Hematopoietic multipotent progenitor cell treated with erythropoietin and hydrocortisone succinate and interleukin-3 and kit ligand, for 8 days (in vitro differentiated cells): ENCODE data around the gene LACTB.
A peak's percentile ranks its signal among the peaks of the same experiment; 100 is the strongest.
"Not testable (repeated sequence)": the region's sequence is repeated elsewhere in the genome, so short reads cannot be mapped to it uniquely, and the experiment has no call there.

Source experiments
- DNase-seq: peaks from one replicate; pipeline ENCODE4 v3.0.0-alpha.2; 2015

Gene LACTB

DNA sequence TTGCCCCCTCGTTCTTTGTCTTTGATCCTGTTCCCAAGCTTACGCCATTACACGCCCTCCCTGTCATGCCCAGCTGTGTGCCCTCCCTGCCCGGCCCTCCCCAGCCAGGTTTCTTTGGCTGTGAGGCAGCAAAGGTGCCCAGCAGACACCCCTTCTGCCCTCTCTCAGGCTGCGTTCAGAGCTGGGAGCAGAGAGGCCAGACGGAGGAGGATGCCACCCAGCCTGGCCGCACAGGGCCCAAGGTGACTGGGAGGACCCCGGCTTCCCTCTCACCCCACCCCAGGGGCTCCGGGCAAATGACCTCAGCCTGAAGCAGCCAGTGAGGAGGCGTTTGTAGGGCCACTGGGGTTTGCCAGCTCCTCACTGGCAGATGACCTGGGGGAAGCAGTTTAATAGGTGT is 30.8 kb upstream of the LACTB start:
- no peak for DNase-seq

DNA sequence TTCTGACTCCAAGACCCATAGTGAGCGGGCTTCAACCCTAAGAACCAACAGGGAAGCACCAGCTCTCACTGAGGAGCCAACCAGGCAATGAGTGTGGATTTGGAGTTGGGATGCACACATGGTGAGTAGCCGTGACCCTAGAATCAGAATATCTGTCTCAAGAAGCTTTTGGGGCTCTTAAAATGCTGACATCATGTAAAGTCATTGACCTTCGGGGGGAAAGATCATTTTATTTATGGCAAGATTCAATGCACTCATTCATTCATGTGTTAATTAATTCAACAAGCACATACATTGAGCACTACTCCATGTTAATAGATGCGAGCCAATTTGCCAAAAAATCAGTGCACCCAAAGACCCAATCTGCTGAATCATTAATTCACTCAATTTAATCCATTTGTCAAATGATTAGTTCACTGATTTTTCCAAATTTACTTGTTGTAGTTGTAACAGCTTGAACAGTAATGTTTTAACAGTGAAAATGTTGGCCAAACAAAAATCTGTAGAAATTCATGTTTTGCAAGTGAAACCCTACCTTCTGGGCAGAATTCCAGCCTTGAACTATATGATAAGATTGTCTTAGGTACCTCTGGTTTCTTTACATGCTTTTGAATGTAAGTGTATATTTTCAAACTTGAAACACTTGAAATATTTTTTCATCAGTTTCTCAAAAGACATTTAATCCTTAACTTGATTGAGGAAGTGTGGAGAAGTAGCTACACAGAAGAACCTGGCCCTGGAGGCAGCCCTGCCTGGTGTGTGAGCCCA is 29.8 kb upstream of the LACTB start:
- DNase-seq, result no peak

DNA sequence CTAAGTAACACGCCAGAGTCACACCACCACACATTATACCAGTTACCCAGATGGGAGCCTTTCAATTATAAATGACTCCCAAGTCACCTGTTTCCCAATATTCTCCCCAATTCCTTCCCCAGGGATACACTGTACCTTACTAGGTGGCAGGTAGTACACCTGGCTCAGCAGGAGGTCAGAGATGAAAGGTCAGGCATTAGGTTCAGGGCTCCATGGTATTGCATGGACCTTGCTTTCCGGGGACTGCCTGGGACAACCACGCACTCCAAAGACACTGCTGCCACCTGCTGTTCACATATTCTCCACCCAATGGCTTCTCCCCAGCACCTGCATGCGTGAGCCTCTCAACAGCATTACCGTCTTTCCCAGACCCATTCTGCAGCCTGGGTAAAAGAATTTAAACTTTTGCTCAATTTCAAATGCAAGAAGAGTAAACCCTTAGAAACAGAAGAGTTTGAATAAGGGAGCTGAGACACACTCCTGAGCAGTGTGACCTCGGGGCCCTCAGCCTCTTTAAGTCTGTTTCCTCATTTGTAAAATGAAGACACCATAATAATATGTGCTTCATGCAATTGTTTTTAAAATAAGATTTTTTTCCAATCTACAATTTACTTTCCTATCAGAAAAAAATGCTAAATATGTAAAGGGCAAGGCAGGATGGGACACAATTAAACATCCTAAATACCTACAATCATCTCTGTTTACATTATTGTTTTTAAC is 28.0 kb upstream of the LACTB start:
- DNase-seq, result peak; percentile 86

DNA sequence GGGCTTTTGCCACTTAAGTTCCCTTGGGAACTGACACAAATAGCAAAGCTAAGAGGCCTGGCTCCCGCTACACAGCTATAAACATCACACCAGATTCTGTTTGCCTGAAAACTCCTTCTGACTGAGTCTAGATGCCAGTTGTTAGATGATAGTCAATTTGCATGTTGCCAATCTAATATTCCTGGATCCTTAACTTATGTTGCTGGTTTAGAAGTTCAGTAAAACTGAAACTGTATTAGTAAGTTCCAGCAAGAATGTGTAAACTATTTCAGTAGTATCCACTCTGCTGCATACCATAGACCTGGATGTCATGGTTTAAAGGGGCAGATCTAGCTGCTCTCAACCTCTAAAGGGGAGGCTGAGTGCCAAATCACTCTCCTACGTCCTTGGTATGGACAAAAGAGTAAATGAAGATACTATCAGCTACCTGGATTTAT is 27.1 kb upstream of the LACTB start:
- DNase-seq, result no peak

DNA sequence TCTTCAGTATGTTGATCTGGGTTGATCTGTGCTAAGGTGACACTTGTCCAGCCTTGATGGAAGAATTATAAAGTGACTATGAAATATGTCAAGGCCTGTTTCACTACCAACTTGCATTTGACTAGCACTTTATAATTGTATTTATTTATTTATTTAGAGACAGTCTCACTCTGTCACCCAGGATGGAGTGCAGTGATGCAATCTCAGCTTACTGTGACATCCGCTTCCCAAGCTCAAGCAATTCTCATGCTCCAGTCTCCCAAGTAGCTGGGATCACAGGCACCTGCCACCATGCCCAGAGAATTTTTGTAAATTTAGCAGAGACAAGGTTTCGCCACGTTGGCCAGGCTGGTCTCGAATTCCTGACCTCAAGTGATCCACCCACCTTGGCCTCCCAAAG is 25.5 kb upstream of the LACTB start:
- no peak for DNase-seq

DNA sequence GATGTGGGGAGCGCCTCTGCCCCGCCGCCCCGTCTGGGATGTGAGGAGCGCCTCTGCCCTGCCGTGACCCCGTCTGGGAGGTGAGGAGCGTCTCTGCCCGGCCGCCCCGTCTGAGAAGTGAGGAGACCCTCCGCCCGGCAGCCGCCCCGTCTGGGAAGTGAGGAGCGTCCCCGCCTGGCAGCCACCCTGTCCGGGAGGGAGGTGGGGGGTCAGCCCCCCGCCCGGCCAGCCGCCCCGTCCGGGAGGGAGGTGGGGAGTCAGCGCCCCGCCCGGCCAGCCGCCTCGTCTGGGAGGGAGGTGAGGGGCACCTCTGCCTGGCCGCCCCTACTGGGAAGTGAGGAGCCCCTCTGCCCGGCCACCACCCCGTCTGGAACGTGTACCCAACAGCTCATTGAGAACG is 22.8 kb upstream of the LACTB start:
- DNase-seq, result not testable (repeated sequence)

DNA sequence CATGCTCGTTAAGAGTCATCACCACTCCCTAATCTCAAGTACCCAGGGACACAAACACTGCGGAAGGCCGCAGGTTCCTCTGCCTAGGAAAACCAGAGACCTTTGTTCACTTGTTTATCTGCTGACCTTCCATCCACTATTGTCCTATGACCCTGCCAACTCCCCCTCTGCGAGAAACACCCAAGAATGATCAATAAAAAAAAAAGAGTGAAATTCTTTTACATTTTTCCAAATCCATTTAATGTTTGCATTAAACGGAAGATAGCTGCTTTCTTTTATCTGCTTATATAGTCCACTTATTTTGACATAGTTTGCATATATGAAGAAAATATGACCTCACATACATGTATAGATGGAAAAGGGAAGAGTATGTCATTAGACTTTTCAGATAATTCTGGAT is 22.1 kb upstream of the LACTB start:
- not testable (repeated sequence) for DNase-seq

DNA sequence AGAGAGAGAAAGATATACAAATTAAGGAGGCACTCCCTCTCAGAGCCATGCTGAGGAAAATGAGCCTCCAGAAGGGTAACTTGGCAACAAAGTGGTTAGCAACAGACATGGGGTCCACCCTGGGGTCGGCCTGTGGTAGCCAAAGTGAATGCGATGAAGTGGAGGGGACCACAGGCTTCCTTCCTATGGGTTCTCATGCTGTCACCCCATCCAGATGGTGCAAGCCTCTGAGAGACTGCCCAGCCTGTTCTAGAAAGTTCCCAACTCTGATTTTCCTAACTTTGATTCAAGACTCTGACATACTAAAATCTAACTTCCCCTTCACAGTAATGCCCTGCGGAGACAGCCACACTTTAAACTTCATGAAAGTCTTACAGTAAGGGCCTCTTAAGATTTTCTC is 18.2 kb upstream of the LACTB start:
- DNase-seq, result no peak

DNA sequence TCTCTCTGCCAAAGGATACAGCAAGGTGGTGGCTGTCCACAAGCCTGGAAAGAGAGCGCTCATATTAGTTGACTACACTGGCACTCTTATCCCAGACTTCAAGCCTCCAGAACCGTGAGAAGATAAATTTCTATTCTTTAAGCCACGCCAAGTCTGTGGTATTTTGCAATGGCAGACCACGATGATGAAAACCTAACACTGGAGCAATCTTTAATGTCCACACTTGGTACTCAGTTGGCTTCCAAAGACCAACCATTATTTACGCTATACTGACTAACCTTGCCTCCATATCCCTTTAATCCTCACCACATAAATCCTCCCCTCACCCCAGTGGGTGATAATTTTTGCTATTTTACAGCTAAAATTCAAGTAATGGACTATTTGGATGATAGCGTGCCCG is 16.9 kb upstream of the LACTB start:
- no peak for DNase-seq

DNA sequence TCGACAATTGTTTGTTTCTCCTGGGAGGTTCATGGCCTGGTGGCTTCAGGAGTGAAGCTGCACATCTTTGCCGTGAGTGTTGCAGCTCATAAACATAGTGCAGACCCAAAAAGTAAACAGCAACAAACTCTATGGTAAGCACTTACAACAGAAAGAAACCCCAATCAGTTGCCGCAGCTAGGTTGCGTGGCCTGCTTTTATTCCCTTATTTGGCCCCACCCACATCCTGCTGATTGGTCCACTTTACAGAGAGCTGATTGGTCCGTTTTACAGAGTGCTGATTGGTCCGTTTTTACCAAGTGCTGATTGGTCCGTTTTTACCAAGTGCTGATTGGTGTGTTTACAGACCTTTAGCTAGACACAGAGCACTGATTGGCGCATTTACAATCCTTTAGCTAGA is 16.3 kb upstream of the LACTB start:
- DNase-seq, result not testable (repeated sequence)

DNA sequence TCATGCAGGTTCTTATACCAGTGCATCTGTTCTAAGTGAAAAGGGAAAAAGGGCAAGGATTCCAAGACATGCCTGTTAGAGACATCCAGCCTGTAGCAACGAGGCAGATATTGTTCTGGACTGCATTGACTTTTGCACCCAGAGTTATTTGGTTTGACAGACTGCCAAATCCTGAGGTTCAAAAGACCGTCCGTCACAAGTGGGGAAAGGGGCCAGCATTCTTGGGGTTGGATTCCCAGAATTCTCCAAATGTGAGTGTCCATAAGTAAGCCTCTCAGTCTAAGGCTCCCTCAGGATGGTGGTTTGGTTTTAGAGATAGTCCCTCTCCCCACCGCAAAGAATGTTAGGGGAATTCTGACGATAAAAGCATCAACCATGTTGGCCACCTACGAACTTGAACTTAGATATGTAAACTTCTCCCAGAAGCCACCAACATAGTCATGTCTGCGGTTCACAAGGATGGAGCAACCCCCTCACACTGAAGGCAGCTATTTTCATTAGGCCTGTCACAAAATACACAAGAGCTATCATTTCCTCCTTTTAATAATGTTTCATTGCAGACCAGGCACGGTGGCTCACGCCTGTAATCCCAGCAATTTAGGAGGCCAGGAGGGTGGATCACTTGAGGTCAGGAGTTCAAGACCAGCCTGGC is 13.6 kb upstream of the LACTB start:
- no peak for DNase-seq

DNA sequence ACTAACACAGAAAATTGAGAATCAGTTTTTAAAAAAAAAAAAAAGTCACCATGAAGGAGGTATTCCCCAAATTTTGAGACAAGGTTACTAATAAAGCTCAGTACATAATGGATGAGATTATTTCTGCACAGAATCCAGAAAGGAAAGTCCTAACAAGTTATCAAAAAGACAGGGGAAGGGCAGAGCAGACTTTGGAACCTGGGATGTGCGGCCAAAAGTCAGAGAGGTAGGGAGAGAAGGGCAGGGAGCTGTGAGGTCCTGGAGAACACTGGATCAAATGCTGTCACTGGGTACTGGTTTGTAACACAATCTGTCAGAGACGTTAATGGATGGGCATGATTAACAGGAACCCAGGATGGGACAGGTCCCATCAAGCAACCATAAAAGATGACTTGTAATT is 12.2 kb upstream of the LACTB start:
- no peak for DNase-seq

DNA sequence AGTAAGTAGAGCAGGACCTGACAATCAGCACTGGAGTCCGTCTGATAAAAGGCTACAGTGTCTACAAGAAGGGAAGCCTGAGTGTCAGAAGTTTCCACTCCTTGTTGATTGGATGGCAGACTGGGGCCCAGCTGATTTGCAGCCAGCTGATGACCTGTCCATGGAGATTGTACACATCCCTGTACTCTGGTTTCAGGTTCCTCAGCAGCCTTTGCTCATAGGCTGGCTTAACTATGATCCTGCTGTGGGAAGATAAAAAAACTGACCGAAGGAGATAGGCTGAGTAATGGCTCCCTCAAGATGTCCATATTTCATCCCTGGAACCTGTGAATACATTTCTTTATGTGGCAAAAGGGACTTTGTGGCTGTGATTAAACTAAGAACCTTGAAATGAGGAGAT is 11.7 kb upstream of the LACTB start:
- peak; percentile 52 for DNase-seq

DNA sequence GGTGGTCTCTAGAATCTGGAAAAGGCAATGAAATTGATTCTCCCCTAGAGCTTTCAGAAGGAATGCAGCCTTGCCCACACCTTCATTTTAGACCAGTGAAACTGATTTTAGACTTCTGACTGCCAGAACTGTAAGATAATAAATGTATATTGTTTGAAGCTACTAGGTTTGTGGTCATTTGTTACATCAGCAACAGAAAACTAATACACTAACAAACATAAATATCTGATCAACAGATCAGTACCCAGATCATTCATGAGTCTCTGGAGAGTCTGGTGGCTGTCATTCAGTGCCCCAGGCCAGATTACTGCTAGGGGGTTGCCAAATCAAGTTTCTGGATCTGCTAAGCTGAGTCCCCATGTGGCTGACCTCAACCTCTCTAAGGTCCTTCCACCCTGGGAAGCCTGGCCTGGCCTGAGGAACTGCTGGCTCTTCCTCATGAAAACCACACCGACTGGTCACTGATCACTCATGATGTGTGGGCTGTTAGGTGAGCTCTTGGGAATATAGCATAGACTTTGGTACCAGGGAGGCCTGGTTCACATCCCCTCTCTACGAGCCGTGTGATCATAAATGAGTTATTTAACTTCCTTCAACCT is 11.1 kb upstream of the LACTB start:
- no peak for DNase-seq

DNA sequence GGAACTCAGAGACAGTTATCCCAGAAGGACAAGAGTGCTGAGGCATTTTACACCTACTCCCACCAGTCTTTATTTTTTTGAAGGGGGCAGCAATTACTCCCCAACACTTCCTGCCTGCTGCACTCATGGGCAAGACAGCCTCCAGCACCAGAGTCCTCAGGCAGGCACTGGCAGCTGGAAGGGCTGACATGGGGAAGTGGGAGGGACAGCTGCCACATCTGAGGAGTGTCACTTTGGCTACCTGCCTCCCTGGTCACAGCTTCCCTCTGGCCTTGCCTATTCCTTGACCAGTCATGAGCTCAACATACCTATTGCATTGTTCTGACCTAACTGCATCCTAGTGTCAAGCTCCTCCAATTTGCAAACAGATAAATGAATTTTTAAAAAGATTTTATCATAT is 10.2 kb upstream of the LACTB start:
- no peak for DNase-seq

DNA sequence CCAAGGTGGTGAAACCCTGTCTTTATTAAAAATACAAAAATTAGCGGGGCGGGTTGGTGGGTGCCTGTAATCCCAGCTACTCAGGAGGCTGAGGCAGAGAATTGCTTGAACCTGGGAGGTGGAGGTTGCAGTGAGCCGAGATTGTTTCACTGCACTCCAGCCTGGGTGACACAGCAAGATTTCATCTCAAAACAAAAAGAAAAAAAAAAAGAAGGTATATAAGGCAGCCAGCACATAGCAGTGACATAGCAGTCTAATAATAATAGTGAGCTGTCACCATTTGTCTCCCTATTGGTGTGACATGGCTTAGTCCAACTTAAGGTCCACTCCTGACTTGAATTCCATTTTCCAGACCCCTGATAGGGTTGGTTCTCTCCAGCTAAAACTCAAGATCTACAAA is 8.8 kb upstream of the LACTB start:
- DNase-seq, result no peak

DNA sequence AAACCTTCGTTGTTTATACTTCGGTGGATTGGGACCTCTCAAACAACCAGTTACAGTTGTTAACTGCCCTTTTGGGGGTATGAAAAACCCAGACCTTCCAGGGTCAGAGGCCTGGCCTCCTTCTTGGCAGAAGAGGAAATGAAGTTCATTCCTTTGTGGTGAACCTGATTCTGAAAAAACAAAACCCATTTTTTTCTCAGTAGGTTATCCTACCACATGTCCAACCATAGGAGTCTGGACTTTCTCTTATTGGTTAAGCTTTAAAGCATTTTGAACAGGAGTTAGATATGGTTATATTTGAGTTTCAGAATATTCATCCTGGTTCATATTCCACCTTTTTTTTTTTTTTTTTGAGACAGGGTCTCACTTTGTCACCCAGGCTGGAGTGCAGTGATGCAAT is 7.2 kb upstream of the LACTB start:
- no peak for DNase-seq

DNA sequence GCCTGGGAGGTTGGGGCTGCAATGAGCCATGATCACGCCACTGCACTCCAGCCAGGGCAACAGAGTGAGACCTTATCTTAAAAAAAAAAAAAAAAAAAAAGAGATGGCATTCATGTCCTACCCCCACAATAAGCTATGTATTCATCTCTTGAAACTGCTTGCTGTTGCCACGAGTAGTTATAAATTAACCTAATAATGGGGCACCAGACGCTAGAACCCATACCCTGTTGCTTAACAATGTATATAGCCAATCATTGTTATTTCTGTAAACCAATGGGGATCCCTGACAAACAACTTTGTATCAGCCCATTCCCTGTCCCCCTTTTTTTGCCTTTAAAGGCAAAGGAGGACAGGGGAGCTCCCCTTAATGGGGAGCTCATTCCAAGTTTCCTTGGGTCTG is 2.8 kb upstream of the LACTB start:
- DNase-seq, result no peak

DNA sequence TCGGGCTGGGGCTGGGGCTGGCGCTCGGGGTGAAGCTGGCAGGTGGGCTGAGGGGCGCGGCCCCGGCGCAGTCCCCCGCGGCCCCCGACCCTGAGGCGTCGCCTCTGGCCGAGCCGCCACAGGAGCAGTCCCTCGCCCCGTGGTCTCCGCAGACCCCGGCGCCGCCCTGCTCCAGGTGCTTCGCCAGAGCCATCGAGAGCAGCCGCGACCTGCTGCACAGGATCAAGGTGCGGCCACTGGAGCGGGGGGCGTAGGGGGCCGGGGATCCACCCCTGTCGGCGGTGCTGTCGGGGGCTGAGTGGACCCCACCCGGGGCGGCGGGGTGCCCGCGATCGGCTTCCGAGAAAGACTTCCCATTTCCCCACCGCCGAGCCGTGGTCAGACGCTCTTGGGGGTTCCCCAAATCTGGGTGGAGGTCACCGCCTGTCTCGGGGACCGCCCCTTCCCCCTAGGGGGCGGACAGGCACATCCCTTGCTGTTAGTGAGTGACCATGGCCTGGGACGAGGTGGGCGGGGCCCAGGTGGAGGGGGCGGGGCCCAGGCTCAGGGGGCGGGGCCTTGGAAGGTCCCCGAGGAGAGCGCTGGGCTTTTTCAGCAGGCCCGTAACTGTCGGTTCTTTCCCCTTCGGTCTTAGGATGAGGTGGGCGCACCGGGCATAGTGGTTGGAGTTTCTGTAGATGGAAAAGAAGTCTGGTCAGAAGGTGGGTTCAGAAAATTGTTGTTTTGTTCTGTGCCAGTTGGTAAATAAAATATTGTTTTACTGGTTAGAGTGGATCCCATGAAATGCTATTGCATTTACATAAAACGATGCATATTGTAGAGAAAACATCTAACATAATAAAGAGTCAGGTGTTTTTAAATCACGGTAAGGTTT is 578 bp downstream of the LACTB start:
- peak; percentile 78 for DNase-seq

DNA sequence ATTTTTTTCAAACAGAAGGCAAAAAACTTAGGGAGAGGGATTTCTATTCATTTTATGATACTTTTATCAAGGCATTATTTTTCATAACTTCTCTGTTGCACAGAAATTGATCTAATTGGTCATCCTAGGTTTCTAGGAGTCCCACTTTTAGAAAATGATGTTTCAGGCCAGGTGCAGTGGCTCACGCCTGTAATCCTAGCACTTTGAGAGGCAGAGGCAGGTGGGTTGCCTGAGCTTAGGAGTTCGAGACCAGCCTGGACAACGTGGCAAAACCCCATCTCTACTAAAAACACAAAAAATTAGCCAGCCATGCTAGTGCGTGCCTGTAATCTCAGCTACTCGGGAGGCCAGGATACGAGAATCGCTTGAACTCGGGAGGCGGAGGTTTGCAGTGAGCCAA is 2.8 kb downstream of the LACTB start:
- no peak for DNase-seq

DNA sequence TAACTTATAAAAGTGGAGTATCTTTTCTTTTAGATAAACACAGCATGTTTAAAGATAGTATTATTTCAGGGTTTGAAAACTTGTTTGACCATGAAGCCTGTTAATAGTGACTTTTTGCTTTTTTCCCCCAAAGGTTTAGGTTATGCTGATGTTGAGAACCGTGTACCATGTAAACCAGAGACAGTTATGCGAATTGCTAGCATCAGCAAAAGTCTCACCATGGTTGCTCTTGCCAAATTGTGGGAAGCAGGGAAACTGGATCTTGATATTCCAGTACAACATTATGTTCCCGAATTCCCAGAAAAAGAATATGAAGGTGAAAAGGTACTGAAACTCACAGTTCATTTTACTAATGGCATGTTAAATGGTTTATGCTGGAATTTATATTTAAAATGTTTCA is 5.1 kb downstream of the LACTB start:
- no peak for DNase-seq

DNA sequence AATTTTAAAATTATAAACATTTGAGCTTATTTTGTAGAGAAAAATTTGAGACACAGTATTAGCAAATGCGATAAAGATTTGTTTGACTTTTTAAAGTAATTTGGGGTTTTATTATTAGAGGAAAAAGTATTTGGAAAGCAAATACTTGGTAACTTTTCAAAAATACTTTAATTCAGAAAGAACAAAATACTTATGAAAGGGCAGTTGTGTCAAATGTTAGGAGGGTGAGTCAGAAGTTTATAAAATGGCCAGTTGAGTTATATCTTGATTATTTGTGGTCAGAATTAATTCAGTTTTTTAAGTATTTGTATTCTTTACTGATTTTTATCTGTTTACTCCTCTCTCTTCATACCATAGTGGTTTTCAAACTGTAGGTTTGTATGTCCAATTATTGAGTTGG is 12.1 kb downstream of the LACTB start:
- no peak for DNase-seq
